Measurements from ENCODE around the gene TRPM2.

- no peak for TF ChIP-seq POLR2A (IDR thresholded peaks at IDR 0.05; ENCODE audit: low read depth, low read length)
- TF ChIP-seq, protein P1, sequence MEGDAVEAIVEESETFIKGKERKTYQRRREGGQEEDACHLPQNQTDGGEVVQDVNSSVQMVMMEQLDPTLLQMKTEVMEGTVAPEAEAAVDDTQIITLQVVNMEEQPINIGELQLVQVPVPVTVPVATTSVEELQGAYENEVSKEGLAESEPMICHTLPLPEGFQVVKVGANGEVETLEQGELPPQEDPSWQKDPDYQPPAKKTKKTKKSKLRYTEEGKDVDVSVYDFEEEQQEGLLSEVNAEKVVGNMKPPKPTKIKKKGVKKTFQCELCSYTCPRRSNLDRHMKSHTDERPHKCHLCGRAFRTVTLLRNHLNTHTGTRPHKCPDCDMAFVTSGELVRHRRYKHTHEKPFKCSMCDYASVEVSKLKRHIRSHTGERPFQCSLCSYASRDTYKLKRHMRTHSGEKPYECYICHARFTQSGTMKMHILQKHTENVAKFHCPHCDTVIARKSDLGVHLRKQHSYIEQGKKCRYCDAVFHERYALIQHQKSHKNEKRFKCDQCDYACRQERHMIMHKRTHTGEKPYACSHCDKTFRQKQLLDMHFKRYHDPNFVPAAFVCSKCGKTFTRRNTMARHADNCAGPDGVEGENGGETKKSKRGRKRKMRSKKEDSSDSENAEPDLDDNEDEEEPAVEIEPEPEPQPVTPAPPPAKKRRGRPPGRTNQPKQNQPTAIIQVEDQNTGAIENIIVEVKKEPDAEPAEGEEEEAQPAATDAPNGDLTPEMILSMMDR (IDR thresholded peaks at IDR 0.05; ENCODE audit: extremely low read depth in 1 of 2, insufficient read depth in 1 of 2, low read depth in 1 of 2, low read length in 2 of 2), result no peak
These were observed 25.5 kb downstream of the TRPM2 start for GRCh38 chr21:44378646-44379514.

Data from endothelial cell of umbilical vein (primary cell).